GM19455 (cell line): ENCODE data around the gene CDKAL1.

Experiments
- ATAC-seq: cut with Tn5 transposase; IDR thresholded peaks from one replicate; pipeline ENCODE4 v1.9.1; 2021; ENCODE audit not compliant: unreplicated experiment

The CDKAL1 gene

DNA sequence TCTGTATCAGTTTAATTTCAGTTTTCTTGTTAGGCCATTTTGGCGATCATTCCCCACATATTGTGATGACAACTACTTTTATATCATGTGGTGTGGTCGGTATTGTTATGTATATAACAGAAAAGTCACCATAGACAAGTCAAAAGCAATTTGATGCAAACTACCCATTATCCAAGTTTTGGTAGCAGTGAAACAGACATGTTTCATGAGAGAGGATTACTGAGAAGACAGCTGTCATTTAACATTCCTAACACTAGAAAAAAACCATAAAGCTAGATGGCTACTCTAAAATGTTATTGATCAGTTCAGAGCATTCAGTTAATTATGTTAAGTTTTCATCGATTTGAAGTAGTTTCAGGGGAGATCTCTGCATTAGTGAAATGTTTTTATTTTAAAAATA, 597.1 kb downstream of the CDKAL1 start:
- no peak for ATAC-seq

DNA sequence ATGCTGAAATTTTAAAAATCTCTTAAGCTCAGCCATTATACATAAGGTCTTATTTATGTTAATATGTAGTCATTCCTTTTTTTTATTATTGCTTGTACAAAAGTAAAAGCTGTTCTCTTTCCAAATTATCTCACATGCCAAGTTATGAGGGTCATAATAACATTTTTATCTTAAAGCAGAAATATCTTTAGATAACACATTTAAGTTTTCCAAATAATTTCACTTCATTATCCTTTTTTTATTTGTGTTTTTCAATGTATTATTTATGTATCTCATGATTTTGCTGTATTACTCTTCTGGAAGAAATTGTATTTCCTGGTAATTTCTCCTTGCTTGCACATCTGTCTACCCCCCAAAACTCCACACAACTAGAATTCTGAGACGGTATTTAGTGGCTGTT, 598.2 kb downstream of the CDKAL1 start:
- no peak for ATAC-seq

DNA sequence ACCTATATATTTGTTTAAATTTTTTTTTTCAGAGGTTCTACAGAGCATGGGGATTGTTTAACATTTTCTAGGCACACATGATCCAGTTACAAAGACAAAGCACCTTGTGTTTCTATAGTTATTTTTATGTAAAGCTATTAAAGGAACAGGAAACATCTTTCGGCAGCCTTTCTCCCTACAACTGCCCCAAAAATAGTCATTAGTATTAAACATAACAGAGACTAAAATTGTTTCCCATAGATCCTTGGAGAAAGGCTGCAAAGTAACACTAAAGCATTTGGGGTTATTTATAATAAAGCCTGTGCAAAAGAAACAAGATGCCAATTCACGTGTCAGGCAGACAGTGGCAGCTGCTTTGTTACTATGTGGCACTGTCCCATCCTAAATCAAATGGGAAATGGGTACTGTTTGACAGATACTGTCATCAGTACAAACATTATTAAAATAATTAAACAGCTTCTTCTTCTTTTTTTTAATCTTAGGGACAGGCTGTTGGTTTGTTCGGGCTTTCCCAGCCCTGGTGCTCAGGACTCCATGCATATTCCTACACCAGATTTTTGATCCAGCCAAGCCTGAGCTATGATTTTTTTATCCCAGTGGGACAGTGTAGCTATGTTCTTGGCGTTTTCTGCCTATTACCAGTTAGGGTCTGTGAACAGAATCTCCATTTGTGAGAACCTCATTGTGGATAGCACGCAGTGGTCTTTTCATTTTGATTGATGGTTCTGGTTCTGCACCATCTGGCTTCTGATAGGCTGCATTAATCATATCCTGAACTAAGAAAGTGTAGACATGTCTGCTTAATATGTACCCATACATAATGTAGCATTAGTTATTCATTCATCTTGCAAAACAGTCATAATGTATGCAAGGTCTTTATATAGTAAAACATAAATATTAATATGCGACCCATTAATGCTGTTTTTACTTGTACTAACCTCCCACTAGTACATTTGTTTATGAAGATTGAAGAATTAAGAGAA, 598.9 kb downstream of the CDKAL1 start:
- no peak for ATAC-seq

DNA sequence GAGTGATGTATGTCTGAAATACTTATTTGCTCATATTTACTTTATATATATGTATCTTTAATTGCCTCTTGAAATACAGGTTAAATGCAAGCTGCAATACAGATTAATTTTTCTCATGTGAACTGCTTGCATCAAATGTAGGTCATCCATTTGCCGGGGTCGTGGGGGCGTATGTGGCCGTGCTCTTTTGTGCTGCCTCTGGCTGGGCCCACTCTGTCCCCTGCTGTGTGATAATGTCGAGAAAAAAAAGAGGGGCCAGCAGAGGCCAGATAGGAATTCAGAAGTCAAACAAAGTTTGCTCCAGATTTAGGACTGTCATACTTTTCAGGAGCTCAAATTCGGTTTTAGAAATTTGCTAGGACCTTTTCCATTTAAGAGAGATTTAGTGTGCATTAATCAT, 599.6 kb downstream of the CDKAL1 start:
- ATAC-seq = no peak

DNA sequence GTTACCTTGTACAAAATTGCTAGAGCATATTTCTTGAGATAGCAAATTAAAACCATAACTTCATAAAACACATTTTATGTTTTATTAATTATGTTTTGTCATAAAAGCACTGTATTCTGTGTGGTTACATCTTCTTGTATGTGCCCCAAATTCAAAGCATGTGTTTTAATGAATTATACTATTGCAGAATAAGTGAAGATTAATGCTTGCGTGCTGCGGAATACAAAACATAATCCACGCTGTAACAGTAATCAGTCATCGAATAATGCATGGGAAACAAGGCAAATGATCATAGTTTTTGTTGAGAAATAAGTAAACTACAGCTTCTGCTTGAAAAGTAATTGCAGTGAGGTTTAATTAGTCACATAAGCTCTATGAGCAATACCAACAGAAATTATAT, 600.1 kb downstream of the CDKAL1 start:
- ATAC-seq = no peak

DNA sequence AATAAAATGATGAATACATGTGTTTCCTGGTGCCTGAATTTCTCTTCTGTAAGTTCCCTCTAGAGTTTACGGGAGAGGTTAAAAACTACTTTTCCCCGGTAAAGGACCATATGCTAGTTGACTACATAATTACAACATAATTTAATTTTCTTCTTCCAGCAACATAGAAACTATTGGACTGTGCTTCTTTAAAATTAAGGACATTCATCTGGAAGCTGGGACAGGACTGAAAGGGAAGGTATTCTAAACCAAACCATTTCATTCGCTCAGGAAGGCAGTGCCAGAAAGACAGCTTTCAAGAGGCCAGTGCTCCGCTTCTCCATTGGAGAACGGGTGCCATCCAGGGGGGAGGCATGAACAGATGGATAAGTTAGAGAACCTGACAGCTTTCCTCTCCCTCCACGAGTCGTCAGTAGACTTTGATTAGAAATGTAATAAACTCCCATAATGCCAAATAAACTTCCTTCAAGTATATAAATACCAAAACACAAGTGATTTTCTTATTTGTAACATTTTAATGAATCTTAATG, 601.3 kb downstream of the CDKAL1 start:
- ATAC-seq = no peak

DNA sequence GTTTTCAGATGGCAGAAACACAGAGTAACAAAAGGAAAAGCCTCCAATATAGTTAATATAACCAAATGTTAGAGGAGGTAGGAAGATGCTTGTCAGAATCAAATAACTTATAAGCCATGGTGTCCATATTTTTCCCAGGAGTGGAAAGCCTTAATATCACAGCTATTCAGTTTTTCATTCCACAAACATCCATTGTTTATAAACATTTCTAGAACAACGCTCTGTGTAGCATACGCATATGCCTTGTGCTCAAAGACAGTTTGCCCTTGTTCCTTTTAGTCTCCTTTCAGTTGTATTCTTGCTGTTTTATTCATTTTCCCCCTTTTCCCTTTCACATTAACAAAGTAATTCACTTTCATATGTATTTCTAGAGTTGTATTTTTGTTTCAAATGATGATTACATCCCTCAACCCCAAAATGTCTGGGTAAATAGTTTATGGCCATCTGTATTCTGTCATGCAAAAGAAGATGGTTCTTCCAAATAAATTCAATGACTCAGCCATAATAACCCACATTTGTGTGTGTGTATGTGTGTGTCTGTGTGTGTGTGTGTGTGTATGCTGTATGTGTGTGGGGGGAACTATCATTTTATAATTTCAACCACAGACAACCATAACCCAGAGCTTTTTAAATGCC, 603.6 kb downstream of the CDKAL1 start:
- no peak for ATAC-seq

DNA sequence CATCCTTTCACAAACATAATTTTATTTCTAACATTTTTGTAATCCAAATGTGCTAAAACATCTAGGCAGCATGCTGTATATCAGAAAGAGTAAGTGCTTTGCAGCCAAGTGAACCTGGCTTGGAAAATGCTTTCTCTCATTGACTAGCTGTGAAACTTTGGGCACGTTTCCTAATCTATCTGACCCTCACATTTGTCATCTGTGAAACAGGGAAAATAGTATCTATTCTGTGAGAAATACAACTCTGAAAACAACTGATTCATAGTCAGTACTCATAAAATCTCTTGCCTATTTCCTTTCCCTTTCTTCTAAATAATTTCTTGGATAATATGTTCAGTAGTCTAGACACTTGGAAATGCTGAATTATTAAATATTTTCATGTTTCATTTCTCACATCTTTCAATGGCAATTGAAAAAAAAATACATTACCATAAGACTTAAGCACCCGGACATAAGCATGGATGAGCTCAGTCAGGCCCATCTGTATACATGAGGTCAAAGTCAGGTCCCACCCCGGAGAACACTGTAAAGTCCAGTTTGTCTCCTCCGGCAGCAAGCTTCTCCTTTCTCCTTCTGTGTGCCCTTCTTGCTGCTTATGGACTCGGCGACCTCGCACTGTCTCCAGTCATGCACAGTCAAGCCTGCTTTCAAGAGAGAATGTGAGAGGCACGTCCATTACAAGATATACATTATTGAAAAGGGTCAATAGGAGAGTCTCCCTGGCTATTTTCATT, 604.2 kb downstream of the CDKAL1 start:
- ATAC-seq = no peak

DNA sequence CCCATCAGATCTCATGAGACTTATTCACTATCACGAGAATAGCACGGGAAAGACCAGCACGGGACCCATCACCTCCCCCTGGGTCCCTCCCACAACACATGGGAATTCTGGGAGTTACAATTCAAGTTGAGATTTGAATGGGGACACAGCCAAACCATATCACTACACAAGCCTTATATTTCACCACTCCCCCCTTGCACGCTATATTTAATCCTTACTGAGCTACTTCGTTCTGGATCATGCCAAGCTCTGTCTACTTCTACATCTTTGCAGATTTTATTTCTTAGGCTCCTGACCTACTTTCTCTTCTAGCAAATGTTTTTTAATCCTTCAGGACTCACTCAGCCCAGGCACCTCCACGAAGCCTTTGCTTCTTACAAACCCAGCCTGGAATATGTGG, 606.7 kb downstream of the CDKAL1 start:
- ATAC-seq = no peak

DNA sequence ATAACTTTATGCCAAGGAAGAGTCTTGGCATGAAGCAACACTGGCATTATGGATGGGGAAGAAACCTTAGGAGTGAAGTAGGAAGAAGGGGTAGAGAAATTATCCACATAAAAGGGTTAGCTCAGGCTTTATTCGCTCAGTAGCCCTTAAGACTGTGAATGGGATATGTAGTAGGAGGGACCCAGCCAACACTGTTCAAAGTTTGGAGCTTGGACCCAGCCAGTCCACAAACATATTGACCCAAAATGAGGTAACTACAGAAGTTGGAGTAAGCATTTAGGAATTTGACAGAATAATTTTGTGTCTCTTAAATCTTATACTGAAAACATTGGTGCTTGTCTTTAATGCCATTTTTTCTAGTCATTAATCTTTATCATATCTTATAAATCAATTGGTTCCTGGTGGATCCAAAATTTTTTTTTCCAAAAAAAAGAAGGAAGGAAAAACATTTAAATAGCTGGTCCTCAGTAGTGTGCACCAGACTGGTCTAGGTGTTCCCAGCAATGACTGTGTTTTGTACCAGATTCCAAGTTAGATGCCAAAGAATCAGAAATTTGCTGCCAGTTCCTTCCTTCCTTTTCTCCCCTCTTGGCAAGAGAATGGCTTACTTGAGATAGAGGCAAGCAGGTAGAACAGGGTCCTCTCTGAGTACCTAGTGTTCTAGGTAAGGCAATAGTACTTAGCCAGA, 607.5 kb downstream of the CDKAL1 start:
- no peak for ATAC-seq

DNA sequence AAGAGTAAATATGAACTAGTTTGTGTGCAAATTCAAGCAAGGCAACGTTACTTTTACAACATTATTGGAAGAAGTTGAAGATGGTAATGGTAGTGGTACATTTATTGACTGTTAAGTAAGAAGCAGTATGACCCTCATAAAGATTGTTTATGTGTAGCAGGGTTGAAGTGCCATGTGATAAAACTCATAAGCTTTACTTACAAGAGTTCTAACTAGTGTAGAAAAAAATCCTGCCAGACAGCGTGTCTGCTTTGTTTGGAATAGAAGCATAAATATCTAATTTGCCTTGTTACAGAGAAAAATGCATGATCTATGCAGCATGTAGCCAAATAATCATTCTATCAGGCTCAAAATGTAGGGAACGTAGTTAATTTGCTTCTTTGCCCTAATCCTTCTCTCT, 608.5 kb downstream of the CDKAL1 start:
- no peak for ATAC-seq

DNA sequence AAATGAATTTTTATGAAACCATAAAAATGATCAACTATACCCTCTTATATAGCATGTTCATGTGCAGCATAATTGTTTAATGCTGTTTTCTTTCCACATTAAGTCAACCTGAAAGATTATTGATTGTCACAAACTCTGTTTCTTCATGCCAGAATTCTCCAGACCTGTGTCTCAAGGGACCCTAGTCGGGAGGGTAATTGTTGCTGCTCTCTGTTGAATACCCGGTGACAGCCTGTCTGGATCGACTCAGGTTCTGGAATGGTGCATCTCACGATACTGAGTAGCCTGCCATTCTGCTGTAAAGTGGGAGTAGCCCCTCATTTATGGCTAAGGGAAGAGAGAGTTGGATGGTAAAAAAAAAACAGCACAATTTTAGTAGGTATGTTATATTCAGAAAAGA, 609.4 kb downstream of the CDKAL1 start:
- ATAC-seq = no peak

DNA sequence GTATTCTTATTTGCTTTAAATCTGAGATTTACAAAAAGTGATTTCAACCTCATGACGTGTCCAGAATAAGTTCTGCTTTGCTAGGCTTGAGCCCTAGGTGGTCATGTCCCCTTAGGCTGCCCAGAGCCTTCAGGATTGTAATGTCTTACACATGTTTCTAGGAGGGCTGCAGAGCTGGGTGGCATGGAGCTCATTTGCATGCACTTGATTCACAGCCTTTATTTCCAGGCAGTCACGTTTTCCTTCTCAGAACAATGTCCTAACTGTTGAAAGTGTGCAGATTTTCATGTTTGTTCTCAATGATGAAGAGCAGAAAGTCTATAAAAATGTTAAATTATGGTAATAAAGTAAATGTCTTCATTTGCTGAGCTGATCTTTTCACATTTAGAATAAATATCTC, 610.7 kb downstream of the CDKAL1 start:
- no peak for ATAC-seq

DNA sequence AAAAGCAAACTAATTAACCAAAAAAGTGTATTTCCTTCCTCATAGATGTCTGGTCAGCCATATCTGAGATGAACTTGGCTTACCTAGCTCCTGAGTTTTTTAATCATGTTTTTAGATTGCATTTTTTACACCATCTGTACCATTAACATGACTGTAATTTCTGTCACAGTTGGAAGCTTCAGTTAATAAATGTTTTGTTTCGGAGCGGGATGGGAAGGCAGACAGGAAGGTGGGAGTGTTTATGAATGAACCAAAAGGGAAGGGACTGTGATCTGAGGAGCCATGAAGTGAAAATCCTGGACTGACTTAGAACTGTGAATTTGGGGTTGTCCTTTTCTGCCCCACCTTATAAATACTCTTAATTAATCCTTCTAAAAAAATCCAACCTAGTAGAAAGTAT, 613.7 kb downstream of the CDKAL1 start:
- ATAC-seq = no peak

DNA sequence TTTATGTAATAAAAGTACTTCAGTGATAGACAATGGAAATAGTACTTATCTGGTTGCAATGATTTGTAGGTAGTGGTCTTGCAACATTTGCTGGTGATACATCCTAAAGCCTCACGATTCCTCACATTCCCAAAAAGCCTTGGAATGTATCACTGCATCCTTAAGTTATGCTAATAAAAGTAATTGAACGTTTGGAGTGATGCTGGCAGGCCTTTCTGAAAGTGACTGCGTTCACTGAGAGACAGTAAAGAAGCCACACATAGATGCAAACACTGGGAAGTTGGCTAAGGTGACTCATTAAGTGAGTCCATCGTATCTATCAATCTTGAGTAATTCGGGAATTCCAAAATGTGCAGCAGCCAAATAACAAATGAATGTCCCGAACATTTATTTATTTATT, 615.2 kb downstream of the CDKAL1 start:
- ATAC-seq = no peak

DNA sequence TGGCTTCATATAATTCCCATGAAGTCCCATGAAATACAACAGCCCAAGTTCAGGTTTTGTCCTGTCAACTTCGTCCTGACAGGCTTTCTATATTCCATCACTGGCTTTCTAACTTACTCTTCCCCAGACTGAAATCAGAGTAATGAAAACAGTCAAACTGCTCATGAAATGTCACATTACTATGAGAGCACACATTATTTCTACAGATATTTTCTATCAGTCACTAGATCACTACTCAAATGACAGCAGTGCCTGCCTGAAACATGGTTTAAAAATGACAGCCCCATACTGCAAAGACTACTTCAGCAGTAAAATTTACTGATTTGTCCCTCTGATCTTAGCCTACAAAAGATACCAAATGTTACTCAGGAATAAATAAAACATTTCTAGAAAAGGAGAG, 616.4 kb downstream of the CDKAL1 start:
- ATAC-seq = no peak

DNA sequence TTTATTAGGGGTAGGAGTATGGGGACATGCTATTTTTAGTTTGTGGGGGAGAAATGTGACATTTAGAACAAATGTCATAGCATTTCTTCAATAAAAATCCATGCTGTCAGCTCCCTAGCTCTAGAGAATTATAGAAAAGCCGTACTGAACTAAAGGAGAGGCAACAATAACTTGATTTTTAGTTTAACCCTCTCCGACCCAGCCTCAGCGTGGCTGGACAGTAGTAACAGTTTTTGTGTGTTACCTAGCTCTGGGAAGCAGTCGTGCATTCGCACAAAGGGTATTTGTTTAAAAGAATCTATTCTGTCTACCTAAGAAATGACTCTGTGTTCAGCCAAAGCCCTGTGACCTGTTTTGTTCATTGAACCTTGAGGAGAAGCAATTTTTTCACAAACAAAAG, 616.9 kb downstream of the CDKAL1 start:
- no peak for ATAC-seq

DNA sequence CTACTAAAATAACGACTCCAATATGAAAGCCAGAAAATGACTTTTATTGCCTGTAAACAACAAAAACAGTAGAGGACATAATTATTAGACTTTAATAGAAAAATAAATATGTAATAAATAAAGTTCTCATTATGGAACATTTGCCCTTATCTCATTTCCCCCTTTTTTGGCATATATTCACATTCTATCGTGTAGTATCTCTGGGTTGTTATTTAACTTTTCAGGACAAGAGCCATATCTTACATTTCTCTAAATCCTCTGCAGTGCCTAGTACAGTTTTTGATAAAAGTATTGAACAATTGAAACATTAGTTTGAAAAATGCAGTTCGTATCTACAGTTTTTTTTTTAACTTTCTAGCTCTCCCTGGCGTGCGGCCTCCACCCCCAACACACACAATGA, 617.3 kb downstream of the CDKAL1 start:
- ATAC-seq = no peak

DNA sequence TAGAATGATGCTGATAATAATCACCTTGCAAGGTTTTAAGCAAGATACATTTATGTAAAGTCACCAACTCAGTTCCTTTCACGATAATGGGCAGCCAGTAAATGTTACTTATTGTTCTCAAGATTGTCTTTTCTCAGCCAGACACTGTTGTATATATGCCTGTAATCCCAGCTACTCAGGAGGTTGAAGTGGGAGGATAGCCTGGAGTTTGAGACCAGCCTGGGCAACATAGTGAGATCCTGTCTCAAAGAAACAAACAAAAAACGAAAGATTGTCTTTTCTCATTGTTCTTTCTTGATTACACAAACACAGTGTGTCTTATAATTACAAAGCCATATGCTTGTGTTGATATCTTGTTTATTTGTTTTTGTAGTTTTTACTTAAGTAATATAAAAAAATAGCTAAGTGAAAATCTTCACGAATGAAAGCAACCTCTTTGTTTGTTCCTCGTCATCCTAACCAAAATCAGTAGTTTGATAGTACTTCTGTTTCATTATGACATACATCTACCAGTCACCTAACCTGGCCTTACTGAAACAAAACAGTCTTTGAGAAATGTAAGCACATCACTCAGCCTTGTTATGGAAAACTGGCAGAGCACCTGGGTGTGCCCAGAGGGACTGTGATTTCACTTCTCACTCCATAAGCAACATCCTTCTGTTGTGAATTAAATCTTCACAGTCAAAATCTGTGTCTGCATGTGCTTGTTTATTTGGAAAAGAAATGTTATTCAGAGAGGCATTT, 623.1 kb downstream of the CDKAL1 start:
- ATAC-seq = no peak

DNA sequence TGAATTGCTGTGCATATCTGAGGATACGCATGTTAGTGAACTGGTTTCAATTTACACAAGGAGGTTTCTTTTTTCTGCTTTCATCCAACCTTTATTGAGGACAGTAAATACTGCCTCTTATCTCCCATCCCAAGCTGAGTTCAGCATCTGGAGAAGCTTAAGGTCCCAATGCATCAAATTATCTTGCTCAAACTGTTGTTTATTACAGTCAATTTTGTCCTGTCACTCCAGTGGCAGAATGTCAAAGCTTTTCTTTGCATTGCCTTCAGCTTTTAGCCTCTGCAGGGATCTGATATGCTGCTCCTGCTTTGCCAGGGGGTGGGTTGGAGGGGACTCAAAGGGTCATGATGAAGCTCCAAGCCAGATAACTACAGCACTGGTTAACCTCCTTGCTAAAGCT, 623.9 kb downstream of the CDKAL1 start:
- no peak for ATAC-seq
